H1 (cell line): ENCODE results near the gene PPP1R18. TPM values are rescaled to one million over a fixed set of nuclear protein-coding genes. Genes with fewer than 3 reads are reported as not detected.

ENCODE experiments used
- ASH2L ChIP-seq: fragments of 200-600, 300-600 bp; sonication (generic); IDR thresholded peaks from one replicate; pipeline ENCODE4 v1.7.1; 2017; ENCODE audit warnings: low read length
- BACH1 ChIP-seq: IDR thresholded peaks from 2 replicates; pipeline ENCODE4 v1.6.1; 2012; ENCODE audit warnings: low read length, improper control_type of control experiment
- BCL11A ChIP-seq, 2 experiments: IDR thresholded peaks; one replicate each; pipeline ENCODE4 v1.6.1; 2011; ENCODE audit warnings: low read depth in 2 of 2, low read length in 2 of 2, mild to moderate bottlenecking in 2 of 2
- CHD2 ChIP-seq: IDR thresholded peaks from 2 replicates; pipeline ENCODE4 v1.6.1; 2012; ENCODE audit warnings: low read length, improper control_type of control experiment
- CTBP2 ChIP-seq: IDR thresholded peaks from 2 replicates; pipeline ENCODE4 v1.7.0; 2011; ENCODE audit warnings: borderline replicate concordance, mild to moderate bottlenecking, moderate library complexity, mixed read lengths, low read length; ENCODE audit not compliant: insufficient read depth, insufficient read length
- EP300 ChIP-seq, 2 experiments: IDR thresholded peaks; 1 replicate in 1 of 2; 2 replicates in 1 of 2; pipeline ENCODE4 v1.6.1; 2011 to 2012; ENCODE audit warnings: low read depth in 2 of 2, low read length in 2 of 2, mild to moderate bottlenecking in 2 of 2, borderline replicate concordance in 1 of 2, inconsistent platforms in 1 of 2, moderate library complexity in 1 of 2
- FOSL1 ChIP-seq: IDR thresholded peaks from 2 replicates; pipeline ENCODE4 v1.6.1; 2011; ENCODE audit warnings: mild to moderate bottlenecking, low read depth, low read length, moderate library complexity; ENCODE audit not compliant: insufficient read depth
- GTF2F1 ChIP-seq: IDR thresholded peaks from 2 replicates; pipeline ENCODE4 v1.6.1; 2012; ENCODE audit warnings: low read depth, low read length, improper control_type of control experiment, borderline replicate concordance
- HDAC6 ChIP-seq: IDR thresholded peaks from one replicate; pipeline ENCODE4 v1.7.1; 2012; ENCODE audit warnings: low read depth, mild to moderate bottlenecking, inconsistent platforms, low read length, moderate library complexity
- NANOG ChIP-seq: IDR thresholded peaks from 2 replicates; pipeline ENCODE4 v1.6.1; 2011; ENCODE audit warnings: low read length, low read depth, mild to moderate bottlenecking, inconsistent platforms; ENCODE audit not compliant: insufficient read depth, poor library complexity, severe bottlenecking
- NRF1 ChIP-seq: IDR thresholded peaks from 2 replicates; pipeline ENCODE4 v1.6.1; 2011; ENCODE audit warnings: mild to moderate bottlenecking, low read depth, low read length, improper control_type of control experiment
- PHF8 ChIP-seq: fragments of 200-600 bp; sonication (generic); conservative IDR thresholded peaks from 2 replicates; pipeline ENCODE4 v1.7.1; 2012; ENCODE audit warnings: low read depth, mild to moderate bottlenecking, inconsistent platforms, low read length, moderate library complexity
- POLR2AphosphoS5 ChIP-seq: IDR thresholded peaks from 2 replicates; pipeline ENCODE4 v1.6.1; 2011; ENCODE audit warnings: low read depth, low read length
- RBBP5 ChIP-seq: IDR thresholded peaks from 2 replicates; pipeline ENCODE4 v1.7.1; 2012; ENCODE audit warnings: low read depth, mild to moderate bottlenecking, inconsistent platforms, low read length, moderate library complexity, borderline replicate concordance
- RFX5 ChIP-seq: IDR thresholded peaks from 2 replicates; pipeline ENCODE4 v1.6.1; 2011; ENCODE audit warnings: low read depth, low read length, improper control_type of control experiment, borderline replicate concordance
- SIN3A ChIP-seq, 2 experiments: IDR thresholded peaks in 1 of 2; conservative IDR thresholded peaks in 1 of 2; 2 replicates each; pipeline ENCODE4 v1.6.1; 2011 to 2012; ENCODE audit warnings: low read length in 2 of 2, improper control_type of control experiment in 1 of 2, low read depth in 1 of 2, mild to moderate bottlenecking in 1 of 2
- SIX5 ChIP-seq: IDR thresholded peaks from 2 replicates; pipeline ENCODE4 v1.6.1; 2011; ENCODE audit warnings: mild to moderate bottlenecking, low read depth, low read length
- SP1 ChIP-seq: IDR thresholded peaks from 2 replicates; pipeline ENCODE4 v1.6.1; 2011; ENCODE audit warnings: low read depth, low read length
- SRF ChIP-seq: IDR thresholded peaks from 2 replicates; pipeline ENCODE4 v1.6.1; 2011; ENCODE audit warnings: mild to moderate bottlenecking, low read depth, low read length, moderate library complexity
- TCF12 ChIP-seq: IDR thresholded peaks from 2 replicates; pipeline ENCODE4 v1.6.1; 2011; ENCODE audit warnings: low read depth, mild to moderate bottlenecking, low read length
- polyA plus RNA-seq, 7 experiments: library from polyadenylated mRNA; depleted of rRNA in 3 of 7; stranded (reverse) in 5 of 7; unstranded in 2 of 7; fragments of >200 nt in 5 of 7; fragments of 200-250 nt in 2 of 7; gene quantifications; 1 replicate in 5 of 7; 2 replicates in 1 of 7; 4 replicates in 1 of 7; pipeline versions ENCODE4 v1.2.1 to v1.2.3, GENCODE V29; 2011 to 2013; ENCODE audit warnings: missing spikeins in 2 of 7, mixed read lengths in 2 of 7
- total RNA-seq: library from RNA; stranded (reverse); fragmentation: NEBNext Ultra II Directional; extraction: Animal tissue kit (Norgen Biotek cat#: 25700); gene quantifications from 2 replicates; pipeline ENCODE4 v1.2.1, GENCODE V29; 2021
- TF ChIP-seq, protein P1 (sequence below), 3 experiments: IDR thresholded peaks; 1 replicate in 2 of 3; 2 replicates in 1 of 3; pipeline versions ENCODE4 v1.5.1 to v1.6.1; 2011; ENCODE audit warnings: low read length in 3 of 3, mild to moderate bottlenecking in 3 of 3, inconsistent platforms in 2 of 3, low read depth in 1 of 3, moderate library complexity in 1 of 3; ENCODE audit not compliant: insufficient read depth in 1 of 3; ENCODE audit errors: control extremely low read depth in 1 of 3

PPP1R18 gene
- total and polyA plus RNA-seq, 2 of the 8 experiments (the other 6 are each of a cell fraction or from before 2014, with no cell fraction given), result 25.1 to 29.1 TPM

DNA sequence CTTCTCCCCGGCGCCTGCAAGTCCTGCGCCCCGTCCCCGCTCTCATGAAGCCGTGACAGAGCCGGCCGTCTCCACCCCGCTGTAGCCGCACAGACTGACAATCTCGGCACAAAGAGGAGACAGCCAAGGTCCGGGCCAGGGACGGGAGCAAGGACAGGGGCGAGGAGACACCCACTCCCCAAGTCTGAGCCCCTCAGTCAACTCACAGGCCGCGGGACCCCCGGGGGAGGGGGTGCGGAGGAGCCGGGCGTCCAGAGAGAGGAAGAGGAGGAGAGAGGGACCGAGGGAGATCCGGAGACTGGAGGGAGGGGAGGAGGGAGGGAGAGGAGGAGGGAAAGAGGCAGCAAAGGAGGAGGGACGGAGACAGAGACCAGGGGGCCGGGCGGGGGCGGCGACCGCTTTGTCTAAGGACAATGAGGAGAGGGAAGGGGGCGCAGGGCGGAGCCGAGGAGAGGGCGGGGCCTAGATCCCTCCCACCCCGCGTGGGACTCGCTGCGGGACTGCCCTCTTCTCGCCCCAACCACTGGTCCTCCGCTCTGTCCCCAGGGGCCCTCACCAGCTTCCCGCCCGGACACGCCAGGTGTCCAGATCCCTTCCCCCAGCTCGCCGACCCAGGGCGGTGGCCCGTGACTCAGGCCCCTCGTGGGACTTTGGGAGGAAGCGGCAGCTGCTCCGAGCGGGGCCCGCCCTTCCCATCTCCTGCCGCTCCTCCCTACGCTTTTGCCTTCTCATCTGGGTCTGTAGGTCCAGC, 638 bp upstream of the PPP1R18 start (continued):
- TF ChIP-seq PHF8 (0 out of 2 replicates have a peak, but pooled peaks have one; percentile 41), NRF1 (no peak), RFX5 (no peak), POLR2AphosphoS5 (peak; percentile 27; the same call in 1 of the 2 replicates), HDAC6 (no peak), NANOG (no peak), FOSL1 (no peak), CHD2 (no peak), BACH1 (peak; percentile 81), BCL11A (IDR thresholded peaks at IDR 0.05; ENCODE audit: low read depth in 2 of 2, low read length in 2 of 2) (no peak), GTF2F1 (no peak), SIX5 (no peak), ASH2L (peak; percentile 22), RBBP5 (peak; percentile 73; the same call in 1 of the 2 replicates), SRF (no peak), EP300 (IDR thresholded peaks at IDR 0.05; ENCODE audit: borderline replicate concordance in 1 of 2, low read depth in 2 of 2, low read length in 2 of 2) (peak in 1 of 2 experiments; percentile 94; a peak in 1 of 3 replicates), SIN3A (conservative IDR thresholded peaks at IDR 0.05 in 1 of 2, IDR thresholded peaks at IDR 0.05 in 1 of 2; ENCODE audit: low read depth in 1 of 2, low read length in 2 of 2) (peak; percentile 74 to 93; a peak in 3 of 4 replicates), CTBP2 (peak; percentile 83), TCF12 (0 out of 2 replicates have a peak, but pooled peaks have one; percentile 4), SP1 (0 out of 2 replicates have a peak, but pooled peaks have one; percentile 57)
- TF ChIP-seq, protein P1, sequence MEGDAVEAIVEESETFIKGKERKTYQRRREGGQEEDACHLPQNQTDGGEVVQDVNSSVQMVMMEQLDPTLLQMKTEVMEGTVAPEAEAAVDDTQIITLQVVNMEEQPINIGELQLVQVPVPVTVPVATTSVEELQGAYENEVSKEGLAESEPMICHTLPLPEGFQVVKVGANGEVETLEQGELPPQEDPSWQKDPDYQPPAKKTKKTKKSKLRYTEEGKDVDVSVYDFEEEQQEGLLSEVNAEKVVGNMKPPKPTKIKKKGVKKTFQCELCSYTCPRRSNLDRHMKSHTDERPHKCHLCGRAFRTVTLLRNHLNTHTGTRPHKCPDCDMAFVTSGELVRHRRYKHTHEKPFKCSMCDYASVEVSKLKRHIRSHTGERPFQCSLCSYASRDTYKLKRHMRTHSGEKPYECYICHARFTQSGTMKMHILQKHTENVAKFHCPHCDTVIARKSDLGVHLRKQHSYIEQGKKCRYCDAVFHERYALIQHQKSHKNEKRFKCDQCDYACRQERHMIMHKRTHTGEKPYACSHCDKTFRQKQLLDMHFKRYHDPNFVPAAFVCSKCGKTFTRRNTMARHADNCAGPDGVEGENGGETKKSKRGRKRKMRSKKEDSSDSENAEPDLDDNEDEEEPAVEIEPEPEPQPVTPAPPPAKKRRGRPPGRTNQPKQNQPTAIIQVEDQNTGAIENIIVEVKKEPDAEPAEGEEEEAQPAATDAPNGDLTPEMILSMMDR (IDR thresholded peaks at IDR 0.05; ENCODE audit: control extremely low read depth in 1 of 3, insufficient read depth in 1 of 3, low read depth in 1 of 3, low read length in 3 of 3), result no peak
